ENCODE results near the gene TMED7. TPM values are rescaled to one million over a fixed set of nuclear protein-coding genes. Genes with fewer than 3 reads are reported as not detected.

The TMED7 gene
- total RNA-seq, 1 experiment from 2014 or later: 89.4 TPM

GRCh38 chr5:115629903-115630302, 4.1 kb upstream of the TMED7 start:
- DNase-seq (ENCODE audit: extremely low read depth, low read depth): no peak

GRCh38 chr5:115627295-115627865, 1.5 kb upstream of the TMED7 start:
- no peak for DNase-seq (ENCODE audit: extremely low read depth, low read depth)

DNA sequence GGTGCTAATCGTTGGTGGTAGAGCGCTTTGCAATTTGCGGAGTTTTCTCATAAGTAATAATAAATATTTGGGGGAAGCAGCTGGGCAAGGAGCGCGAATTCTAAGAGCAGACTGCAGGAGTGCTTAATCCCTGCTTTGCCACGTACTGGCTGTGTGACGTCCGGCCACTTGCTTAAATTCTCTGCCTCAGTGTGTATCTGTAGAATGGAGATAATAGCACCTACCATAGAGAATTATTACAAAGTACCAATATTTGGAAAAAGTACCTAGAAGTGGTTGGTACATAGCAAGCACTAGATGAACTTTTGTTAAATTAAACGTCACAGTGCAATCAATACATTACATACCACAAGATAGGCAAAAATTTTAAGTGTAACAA, 598 bp upstream of the TMED7 start:
- DNase-seq (ENCODE audit: extremely low read depth, low read depth): no peak

DNA sequence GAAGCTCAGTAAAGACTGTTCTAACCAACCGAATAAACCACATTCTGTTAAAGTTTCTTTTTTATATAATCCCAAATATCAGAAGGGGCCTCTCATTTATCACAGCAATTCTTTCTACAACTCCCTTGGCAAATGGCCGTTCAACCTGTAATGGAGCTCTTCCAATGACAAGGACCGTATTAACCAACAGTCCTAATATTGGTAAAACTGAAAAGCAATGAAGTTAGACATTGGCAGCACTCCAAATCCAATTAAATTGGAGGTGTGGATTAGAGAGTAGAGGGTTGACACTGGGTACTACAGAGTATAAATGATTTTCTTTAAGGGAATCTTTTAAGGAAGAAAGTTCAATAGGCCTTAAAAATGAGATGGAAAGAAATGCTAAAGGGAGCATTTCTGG, 842 bp downstream of the TMED7 start:
- no peak for DNase-seq (ENCODE audit: extremely low read depth, low read depth)

DNA sequence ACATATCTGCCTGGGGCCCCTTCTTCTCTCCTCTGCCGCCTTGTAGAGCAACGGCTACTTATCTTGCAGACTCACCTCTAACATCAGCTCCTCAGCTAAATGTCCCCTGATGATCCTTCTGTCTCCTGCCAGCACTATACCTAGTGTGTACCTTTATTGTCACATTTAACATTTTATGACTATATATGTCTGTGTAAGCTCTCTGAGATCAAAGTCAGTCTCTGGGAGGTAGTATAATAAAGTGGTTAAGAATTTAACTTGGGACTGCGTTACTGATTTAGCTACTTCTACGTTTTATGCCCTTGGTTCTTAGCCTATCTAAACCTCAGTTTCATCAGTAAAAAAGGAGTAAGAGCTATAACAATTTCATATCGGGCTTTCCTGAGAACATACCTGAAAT, 2.2 kb downstream of the TMED7 start:
- DNase-seq (ENCODE audit: extremely low read depth, low read depth): no peak

DNA sequence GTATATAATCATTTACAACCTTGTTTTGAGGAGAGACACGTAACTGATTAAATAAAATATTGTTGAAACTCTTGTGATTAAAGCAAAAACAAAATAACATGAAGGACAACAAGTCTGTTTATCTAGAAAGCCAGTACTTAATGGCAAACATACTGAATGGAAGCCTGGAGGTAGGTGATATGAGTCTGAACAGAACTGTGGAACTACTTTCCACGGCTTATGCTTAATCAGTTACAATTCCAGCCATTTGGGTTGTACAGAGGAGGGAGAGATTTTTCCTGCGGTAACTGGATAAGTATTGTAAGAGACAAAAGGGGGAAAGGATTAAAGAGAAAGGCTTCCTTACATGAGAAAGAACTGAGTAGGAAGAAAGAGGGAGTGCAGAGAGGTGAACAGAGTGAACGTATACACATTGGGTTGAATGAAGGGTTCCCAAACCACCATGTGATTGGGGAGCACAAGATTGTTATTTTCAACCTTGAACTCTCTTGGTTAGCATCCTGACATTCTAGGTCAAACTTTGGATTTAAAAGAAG, 4.4 kb downstream of the TMED7 start:
- no peak for DNase-seq (ENCODE audit: extremely low read depth, low read depth)

DNA sequence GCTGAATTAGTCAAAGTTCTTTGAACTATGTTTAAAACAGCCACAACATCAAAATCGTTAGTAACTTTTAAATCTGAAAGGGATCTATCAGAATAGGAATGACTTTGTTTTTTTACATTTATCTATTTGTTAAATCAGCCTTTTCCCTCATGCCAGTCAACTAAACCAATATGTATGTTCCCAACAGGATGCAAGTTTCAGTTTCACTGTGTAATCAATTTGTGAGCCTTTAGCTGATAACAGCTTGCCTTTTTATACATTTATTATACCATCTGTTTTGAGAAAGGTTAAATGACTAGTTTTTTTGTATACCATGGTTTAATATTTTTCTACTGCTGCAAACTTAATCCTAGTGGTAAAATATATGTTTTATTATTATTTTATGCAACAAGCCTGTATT, 8.9 kb downstream of the TMED7 start:
- no peak for DNase-seq (ENCODE audit: extremely low read depth, low read depth)

GRCh38 chr5:115616472-115616871, 9.4 kb downstream of the TMED7 start:
- no peak for DNase-seq (ENCODE audit: extremely low read depth, low read depth)

- no peak for DNase-seq (ENCODE audit: extremely low read depth, low read depth)
These were observed 14.0 kb downstream of the TMED7 start for GRCh38 chr5:115611873-115612272.

- DNase-seq (ENCODE audit: extremely low read depth, low read depth): no peak
These were observed 17.9 kb downstream of the TMED7 start for GRCh38 chr5:115607935-115608334.

DNA sequence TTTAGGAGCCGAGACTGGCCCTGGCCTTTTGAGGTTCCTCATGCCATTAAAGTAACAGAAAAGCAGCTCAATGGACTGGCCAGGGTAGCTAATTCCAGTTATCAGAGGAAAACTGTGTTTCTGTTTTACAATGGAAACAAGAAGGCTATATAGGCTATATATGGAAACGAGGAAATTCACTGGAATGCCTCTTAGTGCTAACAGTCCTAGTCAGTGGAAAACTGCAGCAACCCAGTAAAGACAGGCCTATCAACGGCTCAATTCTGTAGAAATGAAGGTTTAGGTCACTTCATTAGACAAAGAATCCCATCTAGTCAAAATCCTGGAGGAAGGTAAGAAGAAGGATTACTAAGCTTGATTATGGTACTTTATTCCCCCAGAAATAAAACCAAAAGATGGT, 20.4 kb downstream of the TMED7 start:
- no peak for DNase-seq (ENCODE audit: extremely low read depth, low read depth)

GRCh38 chr5:115602591-115603125, 23.2 kb downstream of the TMED7 start:
- DNase-seq (ENCODE audit: extremely low read depth, low read depth): no peak

GRCh38 chr5:115601701-115602590, 23.9 kb downstream of the TMED7 start, which contains the start of gene TICAM2:
TSS of gene TICAM2 (minus strand) at chr5:115602479. CDS start at chr5:115581256, 21,223 bp downstream.
- no peak for DNase-seq (ENCODE audit: extremely low read depth, low read depth)

- no peak for DNase-seq (ENCODE audit: extremely low read depth, low read depth)
These were observed 25.1 kb downstream of the TMED7 start for GRCh38 chr5:115600766-115601165.

DNA sequence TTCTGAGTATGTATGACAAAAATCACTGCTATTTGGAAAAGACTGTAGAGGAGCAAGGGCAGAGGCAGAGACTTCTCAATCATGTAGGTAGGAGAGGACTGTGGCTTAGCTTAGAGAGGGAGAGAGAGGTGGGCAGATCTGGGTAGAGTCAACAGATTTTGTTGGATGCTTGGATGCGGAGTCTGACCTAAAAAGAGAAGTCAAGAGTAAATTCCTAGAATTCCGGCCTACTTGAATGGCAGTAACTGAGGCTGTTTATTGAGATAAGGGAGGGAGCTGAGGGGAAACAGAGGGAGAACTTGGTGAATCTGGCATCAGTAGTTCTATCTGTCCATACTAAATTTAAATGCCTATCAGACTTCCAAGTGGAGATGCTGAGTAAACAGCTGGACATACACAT, 25.9 kb downstream of the TMED7 start:
- no peak for DNase-seq (ENCODE audit: extremely low read depth, low read depth)

DNA sequence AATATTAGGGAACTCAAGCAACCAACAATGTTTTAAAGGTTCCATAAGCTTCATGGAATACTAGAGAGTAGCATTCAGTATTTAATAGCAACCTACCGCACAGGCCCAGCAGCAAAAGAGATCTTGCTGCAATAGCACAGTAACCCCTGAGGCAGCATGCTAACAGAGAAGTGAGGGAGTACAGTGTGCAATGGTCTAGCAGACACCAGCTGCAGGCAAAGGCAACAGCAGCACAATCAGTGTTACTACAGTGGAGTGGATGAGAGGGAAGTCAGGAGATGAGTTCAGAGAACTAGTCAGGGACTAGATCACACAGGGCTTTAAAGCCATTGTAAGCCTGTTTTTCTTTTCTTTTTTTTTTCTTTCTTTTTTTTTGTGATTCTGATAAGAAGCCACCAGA, 26.3 kb downstream of the TMED7 start:
- no peak for DNase-seq (ENCODE audit: extremely low read depth, low read depth)

GRCh38 chr5:115594128-115595047, 31.4 kb downstream of the TMED7 start:
- no peak for DNase-seq (ENCODE audit: extremely low read depth, low read depth)

GRCh38 chr5:115589043-115589442, 36.8 kb downstream of the TMED7 start:
- DNase-seq (ENCODE audit: extremely low read depth, low read depth): no peak

DNA sequence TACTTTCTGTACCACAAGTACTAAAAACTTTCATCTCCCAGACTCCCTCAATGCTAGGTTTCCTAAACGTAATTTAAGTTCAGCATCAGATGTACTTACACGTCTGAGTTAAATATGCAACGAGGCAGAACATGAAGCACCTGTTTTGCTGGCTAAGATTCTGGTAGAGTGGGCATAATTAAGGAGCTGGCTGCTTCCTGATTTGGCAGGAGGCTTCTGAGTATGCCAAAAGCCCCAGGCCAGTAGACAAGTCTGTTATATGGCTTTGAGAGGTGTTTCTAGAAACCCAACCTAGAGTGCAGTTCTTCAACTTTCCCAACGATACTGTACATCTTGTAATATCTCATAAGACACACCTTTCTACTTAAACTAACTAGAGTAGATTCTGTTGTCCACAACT, 37.2 kb downstream of the TMED7 start:
- DNase-seq (ENCODE audit: extremely low read depth, low read depth): no peak

- peak; percentile 24 for DNase-seq (ENCODE audit: extremely low read depth, low read depth)
These were observed 39.2 kb downstream of the TMED7 start for GRCh38 chr5:115586525-115587146.
